Upper lobe of left lung (tissue), 4 donors: ENCODE results near the gene PLPP1.

Source experiments
- CTCF ChIP-seq, 6 experiments: fragments of 450-650 bp in 4 of 6; fragments of 200-600 bp in 2 of 6; sonication (generic) in 2 of 6; IDR thresholded peaks; one replicate each; pipeline ENCODE4 v1.5.1; 2016 to 2019; ENCODE audit warnings: antibody characterized with exemption in 6 of 6
- EP300 ChIP-seq, 4 donors: sonication (generic); formaldehyde crosslinking; IDR thresholded peaks; one replicate each; pipeline ENCODE4 v1.5.1; 2017; ENCODE audit warnings: antibody characterized with exemption in 4 of 4, control low read depth in 2 of 4
- POLR2A ChIP-seq, 4 donors: fragments of 450-650 bp; IDR thresholded peaks; one replicate each; pipeline ENCODE4 v1.5.1; 2016 to 2017; ENCODE audit warnings: antibody characterized with exemption in 4 of 4, mild to moderate bottlenecking in 2 of 4
- POLR2AphosphoS5 ChIP-seq, 2 donors: sonication (generic); formaldehyde crosslinking; IDR thresholded peaks; one replicate each; pipeline ENCODE4 v1.5.1; 2017; ENCODE audit warnings: antibody characterized with exemption in 2 of 2

GRCh38 chr5:55377810-55378209, 157.0 kb downstream of the PLPP1 start:
- TF ChIP-seq POLR2A (IDR thresholded peaks at IDR 0.05) (no peak), CTCF (IDR thresholded peaks at IDR 0.05) (no peak), POLR2AphosphoS5 (IDR thresholded peaks at IDR 0.05) (no peak), EP300 (IDR thresholded peaks at IDR 0.05) (no peak)
